Measurements from ENCODE around the gene TALDO1. TPM values are rescaled to one million over a fixed set of nuclear protein-coding genes. Genes with fewer than 3 reads are reported as not detected.

The TALDO1 gene
- total and polyA plus RNA-seq, 2 of the 8 experiments (the other 6 are each of a cell fraction or from before 2014, with no cell fraction given) = 265 to 308 TPM

GRCh38 chr11:777288-778255, 30.3 kb downstream of the TALDO1 start, which contains the start of gene GATD1:
Gene GATD1 (minus strand): TSS chr11:777487. CDS start chr11:777462, 25 bp downstream.
- H3K27ac ChIP-seq (ENCODE audit: low read depth, low read length) = peak within 1 kb of the TSS; percentile 91; the same call in 1 of the 2 replicates
- peaks cover 0 to 7% (median 4%) of the 10 kb centered on the region in 4 experiments; a peak in 3 of 8 replicates for H3K36me3 ChIP-seq (ENCODE audit: control insufficient read depth in 2 of 4, insufficient read depth in 4 of 4, low read length in 3 of 4)
- peak within 1 kb of the TSS; percentile 92 for H3K56ac ChIP-seq (replicated peaks; ENCODE audit: insufficient read length, low read depth, low read length)
- H3K23ac ChIP-seq (ENCODE audit: insufficient read length) = no peak within 1 kb of the TSS
- peak within 1 kb of the TSS; percentile 91 for H4K8ac ChIP-seq (ENCODE audit: extremely low read depth, insufficient read depth, low read length)
- FAIRE-seq = no peak
- H3K4me2 ChIP-seq (ENCODE audit: insufficient read depth in 1 of 2, low read depth in 2 of 2, low read length in 2 of 2) = peak within 1 kb of the TSS; percentile 85 to 86
- H2AFZ ChIP-seq (ENCODE audit: low read length) = no peak within 1 kb of the TSS
- H4K20me1 ChIP-seq (replicated peaks in 1 of 2; ENCODE audit: control insufficient read depth in 1 of 2, insufficient read depth in 2 of 2, low read length in 2 of 2) = peaks cover 14 to 31% of the 10 kb centered on the region in 2 experiments
- H3K14ac ChIP-seq (ENCODE audit: insufficient read length) = no peak within 1 kb of the TSS
- peak within 1 kb of the TSS; percentile 60; the same call in 1 of the 2 replicates for H2BK12ac ChIP-seq (ENCODE audit: low read depth, low read length)
- peak within 1 kb of the TSS; percentile 91 for H3K4ac ChIP-seq (replicated peaks; ENCODE audit: insufficient read length, low read depth, low read length)
- ChIA-PET CTCF (ENCODE audit: partially characterized antibody) (interaction anchor here (0.6 to 2.9 kb wide), 7 partner anchors 12 to 259 kb away, joined by 3 to 15 read pairs (median 3); partner anchors contain the start of gene MUC6), POLR2A (ENCODE audit: partially characterized antibody) (interaction anchor here (0.6 to 35.3 kb wide), 20 partner anchors 9 to 978 kb away, joined by 3 to 636 read pairs (median 4); partner anchors contain the start of genes CEND1, PNPLA2, RPLP2 and TALDO1)
- DNase-seq (ENCODE audit: low read depth in 1 of 2, low spot score in 2 of 2) = peak in 1 of 2 experiments; percentile 98
- peak within 1 kb of the TSS; percentile 77 for H2BK5ac ChIP-seq (ENCODE audit: low read depth, low read length)
- 0 out of 2 replicates have a peak, but pooled peaks cover 6% of the 10 kb centered on the region for H3K79me1 ChIP-seq (ENCODE audit: low read depth, low read length)
- 6% methylated on average over 53 of the region's 110 CpGs; no CpG with 5 or more reads in 1 of the 2 experiments for WGBS, 2 experiments (ENCODE audit: extremely low coverage in 1 of 2, insufficient coverage in 1 of 2, insufficient read length in 1 of 2, insufficient replicate concordance in 2 of 2, low coverage in 1 of 2, low lambda C conversion rate in 2 of 2, missing lambda C conversion rate in 1 of 2)
- H3K18ac ChIP-seq (ENCODE audit: extremely low read depth, low read length) = peak within 1 kb of the TSS; percentile 81
- peak within 1 kb of the TSS; percentile 77 to 91 (median 85) for H3K4me3 ChIP-seq (ENCODE audit: extremely low read depth in 1 of 4, insufficient read depth in 2 of 4, low read depth in 3 of 4, low read length in 4 of 4)
- no peaks in the 10 kb centered on the region; a peak in 1 of 7 replicates for H3K27me3 ChIP-seq (replicated peaks in 1 of 4; ENCODE audit: control insufficient read depth in 3 of 4, extremely low read depth in 1 of 4, insufficient read depth in 3 of 4, low read length in 3 of 4)
- H3K9me3 ChIP-seq (ENCODE audit: insufficient read depth in 2 of 2, low read depth in 1 of 2, low read length in 1 of 2) = no peaks in the 10 kb centered on the region
- no peak within 1 kb of the TSS for H2BK20ac ChIP-seq (ENCODE audit: low read length)
- H2BK15ac ChIP-seq (ENCODE audit: low read length) = peak within 1 kb of the TSS; percentile 92; the same call in 1 of the 2 replicates
- H3K79me2 ChIP-seq (ENCODE audit: control insufficient read depth in 1 of 2, insufficient read depth in 2 of 2, low read length in 2 of 2) = peaks cover 7 to 42% of the 10 kb centered on the region in 2 experiments; a peak in 3 of 4 replicates
- H4K91ac ChIP-seq (replicated peaks; ENCODE audit: insufficient read length, low read length) = peak within 1 kb of the TSS; percentile 65
- H4K5ac ChIP-seq (ENCODE audit: insufficient read length, low read depth, low read length) = peak within 1 kb of the TSS; percentile 91
- peaks cover 13% of the 10 kb centered on the region; the same call in 1 of the 2 replicates for H3K23me2 ChIP-seq (ENCODE audit: low read depth, low read length)
- peak within 1 kb of the TSS; percentile 75; the same call in 1 of the 2 replicates for H2AK5ac ChIP-seq (ENCODE audit: low read depth, low read length)
- no peak within 1 kb of the TSS for H2BK120ac ChIP-seq (replicated peaks; ENCODE audit: low read depth, low read length)
- H3K4me1 ChIP-seq (replicated peaks in 1 of 4; ENCODE audit: control insufficient read depth in 3 of 4, insufficient read depth in 4 of 4, low read length in 3 of 4) = peaks cover 3 to 25% (median 12%) of the 10 kb centered on the region in 4 experiments
- peak within 1 kb of the TSS; percentile 62 to 95 (median 82) for H3K9ac ChIP-seq (replicated peaks in 1 of 4; ENCODE audit: extremely low read depth in 1 of 4, low read depth in 3 of 4, low read length in 3 of 4)
- TF ChIP-seq POLR2A (IDR thresholded peaks at IDR 0.05; ENCODE audit: control extremely low read depth in 1 of 2, low read depth in 2 of 2, low read length in 2 of 2) (peak in 1 of 2 experiments; percentile 80; a peak in 2 of 3 replicates), HDAC6 (IDR thresholded peaks at IDR 0.05; ENCODE audit: low read depth, low read length) (no peak), ASH2L (IDR thresholded peaks at IDR 0.05; ENCODE audit: low read length) (peak; percentile 28), RNF2 (IDR thresholded peaks at IDR 0.05; ENCODE audit: borderline replicate concordance, low read depth, low read length, missing control alignments, poor library complexity, severe bottlenecking) (no peak), JUND (IDR thresholded peaks at IDR 0.05; ENCODE audit: low read length) (no peak)
- TF ChIP-seq, protein P1, sequence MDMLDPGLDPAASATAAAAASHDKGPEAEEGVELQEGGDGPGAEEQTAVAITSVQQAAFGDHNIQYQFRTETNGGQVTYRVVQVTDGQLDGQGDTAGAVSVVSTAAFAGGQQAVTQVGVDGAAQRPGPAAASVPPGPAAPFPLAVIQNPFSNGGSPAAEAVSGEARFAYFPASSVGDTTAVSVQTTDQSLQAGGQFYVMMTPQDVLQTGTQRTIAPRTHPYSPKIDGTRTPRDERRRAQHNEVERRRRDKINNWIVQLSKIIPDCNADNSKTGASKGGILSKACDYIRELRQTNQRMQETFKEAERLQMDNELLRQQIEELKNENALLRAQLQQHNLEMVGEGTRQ (IDR thresholded peaks at IDR 0.05; ENCODE audit: low read length) = peak; percentile 92

Measured in H1 (cell line).